GM10266 (cell line): ENCODE results near the gene CCDC157.

Source experiments
- DNase-seq: peaks from one replicate; pipeline ENCODE4 v3.0.0; 2012; ENCODE audit errors: extremely low spot score
- TF ChIP-seq, protein P1 (sequence below): IDR thresholded peaks from 2 replicates; pipeline ENCODE4 v1.5.1; 2012; ENCODE audit warnings: mild to moderate bottlenecking, low read depth; ENCODE audit not compliant: control insufficient read depth, insufficient read depth; ENCODE audit errors: missing control alignments

The CCDC157 gene

DNA sequence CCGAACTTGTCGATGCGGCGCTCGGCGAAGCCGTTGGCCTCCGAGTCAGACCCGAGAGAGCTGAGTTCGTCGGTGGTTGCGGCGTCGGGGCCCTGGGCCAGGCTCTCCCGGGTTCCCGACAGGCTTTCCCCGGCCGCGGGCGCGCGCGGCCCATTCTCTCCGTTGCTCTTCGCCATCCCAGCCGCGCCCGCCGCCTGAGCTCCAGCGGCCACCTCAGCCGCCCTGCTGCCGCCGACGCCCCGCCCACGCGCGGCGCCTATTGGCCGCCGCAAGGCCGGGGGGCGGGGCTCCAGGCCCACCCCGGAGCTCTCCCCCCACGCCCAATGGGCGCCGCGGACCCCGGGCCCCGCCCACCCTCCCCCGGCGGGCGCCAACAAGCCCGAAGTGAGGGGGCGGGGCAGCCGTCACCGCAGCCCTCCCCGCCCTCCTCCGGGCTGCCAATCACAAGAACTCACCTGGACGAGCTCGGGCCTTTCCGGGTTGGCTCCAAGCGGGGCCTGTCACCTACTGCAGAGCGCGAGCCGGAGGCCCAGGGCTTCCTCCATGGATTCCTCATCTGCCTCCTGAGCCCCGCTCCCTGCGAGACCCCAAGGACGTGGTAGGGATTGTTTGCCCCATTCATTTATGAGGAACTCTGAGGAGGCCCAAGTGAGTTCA, 30.0 kb upstream of the CCDC157 start, which contains the start of gene TBC1D10A:
TSS of gene TBC1D10A (minus strand) at position 236 of the 657 bp plus-strand sequence. CDS start at position 176, 60 bp downstream.
- DNase-seq: peak; percentile 100
- TF ChIP-seq, protein P1, sequence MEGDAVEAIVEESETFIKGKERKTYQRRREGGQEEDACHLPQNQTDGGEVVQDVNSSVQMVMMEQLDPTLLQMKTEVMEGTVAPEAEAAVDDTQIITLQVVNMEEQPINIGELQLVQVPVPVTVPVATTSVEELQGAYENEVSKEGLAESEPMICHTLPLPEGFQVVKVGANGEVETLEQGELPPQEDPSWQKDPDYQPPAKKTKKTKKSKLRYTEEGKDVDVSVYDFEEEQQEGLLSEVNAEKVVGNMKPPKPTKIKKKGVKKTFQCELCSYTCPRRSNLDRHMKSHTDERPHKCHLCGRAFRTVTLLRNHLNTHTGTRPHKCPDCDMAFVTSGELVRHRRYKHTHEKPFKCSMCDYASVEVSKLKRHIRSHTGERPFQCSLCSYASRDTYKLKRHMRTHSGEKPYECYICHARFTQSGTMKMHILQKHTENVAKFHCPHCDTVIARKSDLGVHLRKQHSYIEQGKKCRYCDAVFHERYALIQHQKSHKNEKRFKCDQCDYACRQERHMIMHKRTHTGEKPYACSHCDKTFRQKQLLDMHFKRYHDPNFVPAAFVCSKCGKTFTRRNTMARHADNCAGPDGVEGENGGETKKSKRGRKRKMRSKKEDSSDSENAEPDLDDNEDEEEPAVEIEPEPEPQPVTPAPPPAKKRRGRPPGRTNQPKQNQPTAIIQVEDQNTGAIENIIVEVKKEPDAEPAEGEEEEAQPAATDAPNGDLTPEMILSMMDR: no peak

DNA sequence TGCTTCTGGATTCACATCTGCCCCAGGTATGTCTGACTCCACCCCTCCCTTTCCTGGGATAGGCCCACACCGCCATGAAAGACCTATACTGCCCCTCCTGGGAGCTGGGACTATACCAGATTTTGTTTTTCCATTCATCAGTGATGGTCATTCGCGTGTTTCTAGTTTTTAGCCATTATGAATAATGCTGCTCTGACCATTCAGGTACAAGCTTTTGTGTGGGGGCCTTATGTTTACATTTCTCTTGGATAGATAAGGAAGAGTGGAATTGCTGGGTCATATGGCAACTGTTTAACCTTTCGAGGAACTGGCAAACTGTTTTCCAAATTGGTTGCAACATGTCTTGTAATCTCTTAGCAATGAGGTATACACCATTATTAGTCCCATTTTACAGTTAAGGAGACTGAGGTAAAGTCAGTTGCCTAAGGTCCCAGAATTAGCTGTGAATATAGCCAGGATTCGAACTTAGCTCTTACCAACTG, 28.9 kb upstream of the CCDC157 start:
- DNase-seq: no peak
- TF ChIP-seq, protein P1: no peak

DNA sequence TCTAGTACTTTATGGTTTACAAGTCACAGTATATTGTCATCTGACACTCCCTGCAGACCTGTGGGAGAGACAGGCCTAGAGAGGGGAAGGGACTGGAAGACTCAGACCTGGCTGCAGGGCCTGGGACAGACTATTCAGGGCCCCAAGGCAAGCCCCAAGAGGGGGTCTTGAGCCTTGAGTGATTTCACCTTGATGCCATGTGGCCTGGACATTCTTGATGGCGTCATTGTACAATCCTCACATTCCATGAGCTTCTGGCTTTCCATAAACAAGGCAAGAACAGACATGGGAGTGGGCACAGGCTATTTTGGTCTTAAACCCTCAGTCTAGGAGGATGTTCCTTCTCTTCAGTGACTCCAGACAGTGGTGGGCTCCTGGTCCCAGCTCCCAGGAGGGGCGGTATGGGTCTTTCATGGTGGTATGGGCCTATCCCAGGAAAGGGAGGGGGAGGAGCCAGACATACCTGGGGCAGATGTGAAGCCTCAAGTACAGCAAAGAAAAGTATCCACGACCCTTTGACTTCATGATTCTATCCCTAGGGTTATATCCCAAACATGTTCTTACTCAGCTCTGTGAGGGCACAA, 28.2 kb upstream of the CCDC157 start:
- TF ChIP-seq, protein P1: no peak
- no peak for DNase-seq

DNA sequence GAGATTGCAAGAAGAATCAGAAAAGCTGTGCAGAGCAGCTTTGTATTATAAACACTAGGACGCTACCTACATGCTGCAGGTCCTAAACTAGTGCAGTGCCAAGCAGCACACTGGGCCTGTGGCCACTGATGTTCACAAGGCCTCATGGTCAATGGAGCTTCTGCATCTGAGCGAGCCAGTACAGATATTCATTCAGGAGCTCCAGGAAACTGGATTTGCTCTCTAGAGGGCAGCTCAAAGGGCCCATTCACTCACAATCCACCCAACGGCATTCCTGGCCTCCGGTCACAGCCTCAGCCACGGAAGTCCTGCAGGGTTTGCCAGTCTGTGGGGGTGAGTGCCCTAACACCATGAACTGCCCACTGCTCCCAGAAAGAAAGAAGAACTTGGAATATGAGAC, 24.3 kb upstream of the CCDC157 start:
- TF ChIP-seq, protein P1: no peak
- no peak for DNase-seq

DNA sequence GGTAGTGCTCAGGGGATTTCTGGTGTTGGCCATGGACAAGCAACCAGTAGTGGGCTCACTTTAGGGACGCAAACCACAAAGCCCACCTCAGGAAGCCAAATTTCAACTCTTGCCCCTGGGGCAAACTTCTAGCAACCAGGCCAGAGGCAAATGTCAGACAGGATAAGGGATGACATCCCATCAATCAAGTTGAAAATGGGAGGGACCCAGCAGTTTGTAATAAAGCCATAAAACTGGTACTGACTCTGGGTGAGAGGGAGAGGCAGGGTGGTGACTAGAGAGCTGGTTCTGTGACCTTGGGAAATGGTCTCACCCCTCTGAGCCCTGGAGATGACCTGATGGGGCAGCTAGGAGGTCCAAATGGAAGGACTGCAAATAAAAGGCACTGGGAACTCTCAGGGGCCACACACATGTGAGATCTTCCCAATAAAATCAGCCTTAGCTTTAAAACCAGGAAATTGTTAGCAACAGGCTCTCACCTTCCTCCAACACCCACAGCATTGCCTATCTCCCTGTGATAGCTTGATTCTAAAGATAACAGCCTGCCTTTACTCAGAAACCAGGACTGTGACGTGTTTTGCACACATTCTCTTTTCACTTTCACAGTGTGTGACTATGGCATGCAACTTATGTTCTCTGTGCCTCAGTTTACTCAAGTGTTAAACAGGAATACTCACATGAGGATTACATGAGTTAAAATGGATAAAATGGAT, 23.7 kb upstream of the CCDC157 start:
- no peak for DNase-seq

DNA sequence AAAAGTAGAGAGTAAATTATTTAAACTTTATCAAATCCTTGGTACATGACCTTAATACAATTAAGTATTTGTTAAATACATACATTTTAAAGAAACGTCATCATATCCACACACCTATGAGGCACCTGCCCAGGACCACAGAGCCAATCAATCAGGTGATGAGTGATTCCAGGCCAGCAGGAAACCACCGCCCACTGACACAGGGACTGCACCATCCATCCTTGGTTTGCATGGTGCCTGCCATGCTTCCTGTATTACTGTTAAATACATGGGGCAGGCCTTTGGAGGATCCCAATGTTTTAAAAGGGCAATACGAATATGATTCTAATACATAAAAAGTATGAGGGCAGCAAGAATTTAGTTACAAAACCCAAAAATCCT, 23.1 kb upstream of the CCDC157 start:
- TF ChIP-seq, protein P1: no peak

More for the DNA sequence above, 23.7 kb upstream of the CCDC157 start:
- TF ChIP-seq, protein P1: no peak

DNA sequence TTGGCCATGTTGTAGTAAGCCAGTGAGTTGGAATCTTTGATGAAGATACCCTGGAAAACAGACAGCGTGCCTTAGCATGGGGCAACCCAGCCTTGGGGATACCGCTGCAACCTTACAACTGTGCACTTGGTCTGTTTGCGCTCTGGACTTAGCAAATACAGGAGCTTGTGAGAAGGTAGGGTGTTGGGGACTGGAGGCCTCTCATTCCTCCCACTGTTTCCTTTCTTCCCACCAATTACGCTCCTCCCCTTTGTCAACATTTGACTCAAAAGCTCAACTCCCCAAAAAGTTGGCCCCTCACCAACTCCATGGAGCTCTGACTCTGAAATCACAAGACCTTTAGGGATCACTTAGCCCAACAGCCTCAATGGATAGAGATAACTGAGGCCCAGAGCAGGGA, 22.2 kb upstream of the CCDC157 start:
- DNase-seq: no peak
- TF ChIP-seq, protein P1: no peak

More for the DNA sequence above, 23.1 kb upstream of the CCDC157 start:
- DNase-seq: no peak
